Measurements from ENCODE around the gene MTNR1B. TPM values are rescaled to one million over a fixed set of nuclear protein-coding genes. Genes with fewer than 3 reads are reported as not detected.

MTNR1B gene
- total and polyA plus RNA-seq, 8 donors, result not detected

DNA sequence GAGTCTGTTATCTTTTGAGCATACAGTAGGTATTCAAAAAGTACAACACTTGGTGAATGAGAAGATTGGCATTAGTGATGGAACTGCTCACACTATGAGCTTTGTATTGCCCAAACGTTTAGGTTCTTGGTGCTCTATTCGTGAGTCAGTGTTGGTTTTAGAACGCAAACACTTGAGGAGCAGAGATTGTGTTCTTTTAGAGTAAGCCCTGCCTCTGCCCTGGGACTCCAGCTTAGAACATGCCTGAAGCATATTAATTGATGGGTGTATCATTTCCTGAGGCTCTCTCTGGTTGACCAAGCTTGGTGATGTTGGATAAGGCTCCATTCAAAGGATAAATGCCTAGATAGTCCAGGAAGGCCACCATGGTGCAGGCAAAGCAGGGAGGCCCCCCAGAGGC lies 10.9 kb downstream of the MTNR1B start:
- Histone ChIP-seq H3K4me1 (no peaks in the 10 kb centered on the region), H3K9me3 (no peaks in the 10 kb centered on the region), H3K27me3 (no peaks in the 10 kb centered on the region), H3K36me3 (no peaks in the 10 kb centered on the region), H3K4me3 (no peak overlapping the region), H3K27ac (no peak overlapping the region)
- TF ChIP-seq, protein P1, sequence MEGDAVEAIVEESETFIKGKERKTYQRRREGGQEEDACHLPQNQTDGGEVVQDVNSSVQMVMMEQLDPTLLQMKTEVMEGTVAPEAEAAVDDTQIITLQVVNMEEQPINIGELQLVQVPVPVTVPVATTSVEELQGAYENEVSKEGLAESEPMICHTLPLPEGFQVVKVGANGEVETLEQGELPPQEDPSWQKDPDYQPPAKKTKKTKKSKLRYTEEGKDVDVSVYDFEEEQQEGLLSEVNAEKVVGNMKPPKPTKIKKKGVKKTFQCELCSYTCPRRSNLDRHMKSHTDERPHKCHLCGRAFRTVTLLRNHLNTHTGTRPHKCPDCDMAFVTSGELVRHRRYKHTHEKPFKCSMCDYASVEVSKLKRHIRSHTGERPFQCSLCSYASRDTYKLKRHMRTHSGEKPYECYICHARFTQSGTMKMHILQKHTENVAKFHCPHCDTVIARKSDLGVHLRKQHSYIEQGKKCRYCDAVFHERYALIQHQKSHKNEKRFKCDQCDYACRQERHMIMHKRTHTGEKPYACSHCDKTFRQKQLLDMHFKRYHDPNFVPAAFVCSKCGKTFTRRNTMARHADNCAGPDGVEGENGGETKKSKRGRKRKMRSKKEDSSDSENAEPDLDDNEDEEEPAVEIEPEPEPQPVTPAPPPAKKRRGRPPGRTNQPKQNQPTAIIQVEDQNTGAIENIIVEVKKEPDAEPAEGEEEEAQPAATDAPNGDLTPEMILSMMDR (IDR thresholded peaks at IDR 0.05), result no peak
- intact Hi-C loops (cut with DNase I), result no loop called here
- peak; percentile 39 for ATAC-seq
- no peak for DNase-seq

DNA sequence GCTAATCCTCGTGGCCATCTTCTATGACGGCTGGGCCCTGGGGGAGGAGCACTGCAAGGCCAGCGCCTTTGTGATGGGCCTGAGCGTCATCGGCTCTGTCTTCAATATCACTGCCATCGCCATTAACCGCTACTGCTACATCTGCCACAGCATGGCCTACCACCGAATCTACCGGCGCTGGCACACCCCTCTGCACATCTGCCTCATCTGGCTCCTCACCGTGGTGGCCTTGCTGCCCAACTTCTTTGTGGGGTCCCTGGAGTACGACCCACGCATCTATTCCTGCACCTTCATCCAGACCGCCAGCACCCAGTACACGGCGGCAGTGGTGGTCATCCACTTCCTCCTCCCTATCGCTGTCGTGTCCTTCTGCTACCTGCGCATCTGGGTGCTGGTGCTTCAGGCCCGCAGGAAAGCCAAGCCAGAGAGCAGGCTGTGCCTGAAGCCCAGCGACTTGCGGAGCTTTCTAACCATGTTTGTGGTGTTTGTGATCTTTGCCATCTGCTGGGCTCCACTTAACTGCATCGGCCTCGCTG lies 12.1 kb downstream of the MTNR1B start:
- Histone ChIP-seq H3K4me1 (no peaks in the 10 kb centered on the region), H3K36me3 (no peaks in the 10 kb centered on the region), H3K27ac (no peak overlapping the region), H3K4me3 (no peak overlapping the region), H3K27me3 (no peaks in the 10 kb centered on the region), H3K9me3 (no peaks in the 10 kb centered on the region)
- intact Hi-C loops (cut with DNase I), result no loop called here
- TF ChIP-seq, protein P1 (IDR thresholded peaks at IDR 0.05), result no peak
- peak in 1 of 4 donors; percentile 55 for DNase-seq
- no peak for ATAC-seq

DNA sequence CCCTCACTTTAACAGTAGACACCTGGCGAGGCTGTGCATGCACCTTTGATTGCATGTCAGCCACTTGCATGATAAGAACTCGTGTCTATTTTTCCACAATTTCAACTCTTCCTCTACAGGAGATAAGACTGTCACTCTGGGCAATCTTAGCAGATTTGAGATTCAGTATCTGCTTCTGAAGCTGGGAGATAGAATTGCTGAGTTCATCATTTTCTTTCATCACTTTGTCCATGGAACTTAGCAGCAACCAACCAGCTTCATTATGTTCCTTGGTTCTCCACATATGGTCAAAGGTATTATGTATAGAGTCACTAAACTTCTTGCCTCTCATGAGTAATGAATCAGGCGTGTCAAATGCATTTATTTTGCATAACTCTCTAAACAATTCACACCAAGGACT lies 17.1 kb downstream of the MTNR1B start:
- intact Hi-C loops (cut with DNase I), result no loop called here
- no peak overlapping the region for H3K27ac ChIP-seq
- peaks cover 0 to 8% of the 10 kb centered on the region in 2 donors for H3K9me3 ChIP-seq
- DNase-seq (no peak), ATAC-seq (no peak)
- H3K4me3 ChIP-seq, result no peak overlapping the region
- TF ChIP-seq, protein P1 (IDR thresholded peaks at IDR 0.05), result no peak
- no peaks in the 10 kb centered on the region for H3K4me1 ChIP-seq
- H3K36me3 ChIP-seq, result no peaks in the 10 kb centered on the region
- no peaks in the 10 kb centered on the region for H3K27me3 ChIP-seq

DNA sequence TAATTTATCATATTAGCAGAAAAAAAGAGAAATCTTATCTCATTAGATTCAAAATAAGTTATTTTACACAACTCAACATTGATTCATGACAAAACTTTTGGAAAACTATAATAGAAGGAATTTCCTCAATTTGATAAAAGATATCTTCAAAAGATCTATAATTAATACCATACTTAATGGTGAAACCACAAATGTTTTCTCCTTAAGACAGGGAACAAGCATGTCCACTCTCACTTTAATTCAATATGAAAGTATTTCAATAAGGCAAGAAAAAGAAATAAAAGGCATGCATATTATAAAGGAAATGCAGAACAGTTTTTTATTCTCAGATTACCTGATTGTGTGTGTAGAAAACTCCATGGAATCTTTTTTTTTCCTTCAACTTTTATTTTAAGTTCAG lies 23.6 kb downstream of the MTNR1B start:
- intact Hi-C loops (cut with DNase I), result no loop called here
- ATAC-seq (no peak), DNase-seq (no peak)
- no peaks in the 10 kb centered on the region for H3K4me1 ChIP-seq
- no peak overlapping the region for H3K27ac ChIP-seq
- no peaks in the 10 kb centered on the region for H3K36me3 ChIP-seq
- H3K27me3 ChIP-seq, result no peaks in the 10 kb centered on the region
- TF ChIP-seq, protein P1 (IDR thresholded peaks at IDR 0.05), result no peak
- H3K4me3 ChIP-seq, result no peak overlapping the region
- H3K9me3 ChIP-seq, result peaks cover 0 to 8% of the 10 kb centered on the region in 2 donors

GRCh38 chr11:93000511-93001476 lies 31.3 kb downstream of the MTNR1B start:
- ATAC-seq (no peak), DNase-seq (no peak)
- H3K27me3 ChIP-seq, result no peaks in the 10 kb centered on the region
- H3K4me1 ChIP-seq, result no peaks in the 10 kb centered on the region
- H3K36me3 ChIP-seq, result no peaks in the 10 kb centered on the region
- no peak overlapping the region for H3K27ac ChIP-seq
- intact Hi-C loops (cut with DNase I), result no loop called here
- TF ChIP-seq, protein P1 (IDR thresholded peaks at IDR 0.05), result no peak
- peaks cover 0 to 13% of the 10 kb centered on the region in 2 donors for H3K9me3 ChIP-seq
- H3K4me3 ChIP-seq, result no peak overlapping the region

Measured in left lung (tissue), 10 donors.